Fibroblast of lung (primary cell): ENCODE data around the gene PPP1R11. TPM values are rescaled to one million over a fixed set of nuclear protein-coding genes. Genes with fewer than 3 reads are reported as not detected.

Experiments
- DNase-seq, 2 donors: peaks; one replicate each; pipeline versions ENCODE4 v3.0.0 to v3.0.0-alpha.2; 2010; ENCODE audit warnings: low read depth in 2 of 2
- H2AFZ ChIP-seq: 2 replicates; pipeline ENCODE4 v1.5.1; 2012; ENCODE audit warnings: low read length, control low read depth, inconsistent platforms
- H3K27ac ChIP-seq: 2 replicates; pipeline ENCODE4 v1.5.1; 2011; ENCODE audit warnings: low read length, control low read depth; ENCODE audit not compliant: insufficient read depth
- H3K27me3 ChIP-seq: 2 replicates; pipeline ENCODE4 v1.5.1; 2011; ENCODE audit warnings: mild to moderate bottlenecking, low read length; ENCODE audit not compliant: control insufficient read depth, insufficient read depth
- H3K36me3 ChIP-seq: 2 replicates; pipeline ENCODE4 v1.5.1; 2011; ENCODE audit warnings: low read length; ENCODE audit not compliant: control insufficient read depth, insufficient read depth
- H3K4me1 ChIP-seq: 2 replicates; pipeline ENCODE4 v1.5.1; 2011; ENCODE audit warnings: low read length; ENCODE audit not compliant: control insufficient read depth, insufficient read depth; ENCODE audit errors: extremely low read depth
- H3K4me2 ChIP-seq: 2 replicates; pipeline ENCODE4 v1.5.1; 2011; ENCODE audit warnings: low read length, control low read depth; ENCODE audit not compliant: insufficient read depth; ENCODE audit errors: extremely low read depth
- H3K4me3 ChIP-seq, 4 experiments: fragments of 200-600 bp in 1 of 4; sonication (generic) in 1 of 4; replicated peaks in 1 of 4; 2 replicates each; pipeline ENCODE4 v1.5.1; 2011 to 2016; ENCODE audit warnings: low read length in 4 of 4, low read depth in 3 of 4, mild to moderate bottlenecking in 3 of 4, control low read depth in 2 of 4, inconsistent platforms in 1 of 4, mixed read lengths in 1 of 4; ENCODE audit not compliant: insufficient read depth in 1 of 4; ENCODE audit errors: control extremely low read depth in 1 of 4
- H3K79me2 ChIP-seq: 2 replicates; pipeline ENCODE4 v1.5.1; 2012; ENCODE audit warnings: mild to moderate bottlenecking, low read length, inconsistent platforms; ENCODE audit not compliant: control insufficient read depth, insufficient read depth
- H3K9ac ChIP-seq: 2 replicates; pipeline ENCODE4 v1.5.1; 2011; ENCODE audit warnings: mild to moderate bottlenecking, low read length, control low read depth; ENCODE audit not compliant: insufficient read depth
- H3K9me3 ChIP-seq: 2 replicates; pipeline ENCODE4 v1.5.1; 2012; ENCODE audit warnings: low read depth, low read length; ENCODE audit not compliant: control insufficient read depth, insufficient read depth
- H4K20me1 ChIP-seq: 2 replicates; pipeline ENCODE4 v1.5.1; 2011; ENCODE audit warnings: low read length; ENCODE audit not compliant: control insufficient read depth, insufficient read depth; ENCODE audit errors: extremely low read depth
- CTCF ChIP-seq, 2 donors: IDR thresholded peaks in 1 of 2; conservative IDR thresholded peaks in 1 of 2; 1 replicate in 1 of 2; 2 replicates in 1 of 2; pipeline ENCODE4 v1.5.1; 2011 to 2012; ENCODE audit warnings: low read length in 2 of 2, control low read depth in 1 of 2, inconsistent platforms in 1 of 2, low read depth in 1 of 2, mild to moderate bottlenecking in 1 of 2
- EZH2 ChIP-seq: IDR thresholded peaks from 2 replicates; pipeline ENCODE4 v1.5.1; 2012; ENCODE audit warnings: low read length, control low read depth, mild to moderate bottlenecking; ENCODE audit errors: missing control alignments
- polyA plus RNA-seq, 2 donors: library from polyadenylated mRNA; depleted of rRNA in 1 of 2; stranded (reverse) in 1 of 2; unstranded in 1 of 2; fragments of >200 nt; gene quantifications; 2 replicates each; pipeline ENCODE4 v1.2.1, GENCODE V29; 2011 to 2012; ENCODE audit warnings: missing spikeins in 1 of 2
- total RNA-seq: library from RNA; depleted of rRNA; stranded (reverse); fragments of >200 nt; gene quantifications from 2 replicates; pipeline ENCODE4 v1.2.1, GENCODE V29; 2014

Gene PPP1R11
- total and polyA plus RNA-seq, 2 donors (not counting 1 experiment from before 2014, with no cell fraction given): 16.8 to 53.6 TPM

GRCh38 chr6:30061092-30061857 is 5.7 kb upstream of the PPP1R11 start, which contains the start of gene POLR1H:
Gene POLR1H, plus strand, starts transcription at chr6:30061265. Its CDS starts 260 bp downstream, at chr6:30061525.
- H3K79me2 ChIP-seq: peaks cover 22% of the 10 kb centered on the region
- H3K36me3 ChIP-seq: no peaks in the 10 kb centered on the region
- TF ChIP-seq CTCF (conservative IDR thresholded peaks at IDR 0.05 in 1 of 2, IDR thresholded peaks at IDR 0.05 in 1 of 2; ENCODE audit: low read depth in 1 of 2, low read length in 2 of 2) (no peak), EZH2 (no peak)

GRCh38 chr6:30061858-30062458 is 5.0 kb upstream of the PPP1R11 start:
- no peaks in the 10 kb centered on the region for H3K36me3 ChIP-seq
- peak overlapping the region; percentile 96 for H2AFZ ChIP-seq
- DNase-seq: peak in 1 of 2 donors; percentile 32
- no peaks in the 10 kb centered on the region for H3K9me3 ChIP-seq
- no peaks in the 10 kb centered on the region for H3K27me3 ChIP-seq
- no peaks in the 10 kb centered on the region for H4K20me1 ChIP-seq
- H3K4me3 ChIP-seq: peak overlapping the region; percentile 54 to 99 (median 83)
- peak overlapping the region; percentile 96 for H3K4me2 ChIP-seq
- peak overlapping the region; percentile 82 for H3K27ac ChIP-seq
- peak overlapping the region; percentile 62 for H3K9ac ChIP-seq
- peaks cover 8% of the 10 kb centered on the region for H3K4me1 ChIP-seq
- H3K79me2 ChIP-seq: peaks cover 22% of the 10 kb centered on the region
- TF ChIP-seq EZH2: no peak
- TF ChIP-seq CTCF (conservative IDR thresholded peaks at IDR 0.05 in 1 of 2, IDR thresholded peaks at IDR 0.05 in 1 of 2; ENCODE audit: low read depth in 1 of 2, low read length in 2 of 2): no peak

More at GRCh38 chr6:30061092-30061857, 5.7 kb upstream of the PPP1R11 start, which contains the start of gene POLR1H:
- Histone ChIP-seq H3K27ac (peak within 1 kb of the TSS; percentile 82), H2AFZ (peak within 1 kb of the TSS; percentile 96), H3K4me3 (peak within 1 kb of the TSS; percentile 54 to 99 (median 83)), H3K27me3 (no peaks in the 10 kb centered on the region), H3K9me3 (no peaks in the 10 kb centered on the region), H3K4me2 (peak within 1 kb of the TSS; percentile 96), H3K9ac (peak within 1 kb of the TSS; percentile 62), H3K4me1 (peaks cover 8% of the 10 kb centered on the region), H4K20me1 (no peaks in the 10 kb centered on the region)
- peak; percentile 96 to 97 for DNase-seq

- DNase-seq: no peak
- no peak for TF ChIP-seq CTCF (conservative IDR thresholded peaks at IDR 0.05 in 1 of 2, IDR thresholded peaks at IDR 0.05 in 1 of 2; ENCODE audit: low read depth in 1 of 2, low read length in 2 of 2)
- TF ChIP-seq EZH2: no peak
- no peaks in the 10 kb centered on the region for H4K20me1 ChIP-seq
- H3K4me3 ChIP-seq: peak overlapping the region in 3 of 4 experiments; percentile 77 to 99 (median 89)
- no peak overlapping the region for H2AFZ ChIP-seq
- no peaks in the 10 kb centered on the region for H3K9me3 ChIP-seq
- peaks cover 26% of the 10 kb centered on the region for H3K79me2 ChIP-seq
- H3K36me3 ChIP-seq: no peaks in the 10 kb centered on the region
- H3K27me3 ChIP-seq: no peaks in the 10 kb centered on the region
- peaks cover 9% of the 10 kb centered on the region for H3K4me1 ChIP-seq
- no peak overlapping the region for H3K9ac ChIP-seq
- H3K27ac ChIP-seq: no peak overlapping the region
- peak overlapping the region; percentile 96 for H3K4me2 ChIP-seq
Measured at GRCh38 chr6:30062471-30063178, 4.4 kb upstream of the PPP1R11 start.
